Ascending aorta (tissue), 2 donors: Measurements from ENCODE around the gene VPS4B. TPM values are rescaled to one million over a fixed set of nuclear protein-coding genes. Genes with fewer than 3 reads are reported as not detected.

Experiments
- DNase-seq, 2 donors: peaks; one replicate each; pipeline ENCODE4 v3.0.0-alpha.2; 2019; ENCODE audit warnings: low spot score in 2 of 2
- H3K27ac ChIP-seq, 2 donors: fragments of 200-600 bp; sonication (generic); one replicate each; pipeline ENCODE4 v1.5.1; 2016 to 2017; ENCODE audit warnings: mild to moderate bottlenecking in 1 of 2
- H3K27me3 ChIP-seq: fragments of 200-600 bp; sonication (generic); one replicate; pipeline ENCODE4 v1.5.1; 2017
- H3K36me3 ChIP-seq, 2 donors: fragments of 200-600 bp; sonication (generic); one replicate each; pipeline ENCODE4 v1.5.1; 2016
- H3K4me1 ChIP-seq, 2 donors: fragments of 200-600 bp; sonication (generic); one replicate each; pipeline ENCODE4 v1.5.1; 2016 to 2017; ENCODE audit warnings: mild to moderate bottlenecking in 1 of 2
- H3K4me3 ChIP-seq, 2 donors: fragments of 200-600 bp; sonication (generic); one replicate each; pipeline ENCODE4 v1.5.1; 2016 to 2017; ENCODE audit warnings: mild to moderate bottlenecking in 1 of 2
- H3K9me3 ChIP-seq, 2 donors: fragments of 200-600 bp; sonication (generic); one replicate each; pipeline ENCODE4 v1.5.1; 2016
- intact Hi-C: fragments of 100-400 bp; cut with DNase I; formaldehyde crosslinking; loops from one replicate; pipeline ENCODE4 v1.15.1; 2023
- total RNA-seq: library from RNA; depleted of rRNA; stranded (reverse); fragments of >200 nt; gene quantifications from one replicate; pipeline ENCODE4 v1.1.0, GENCODE V29; 2016
- TF ChIP-seq, protein P1 (sequence below), 3 experiments: fragments of 200-600 bp in 2 of 3; fragments of 450-650 bp in 1 of 3; sonication (generic) in 2 of 3; IDR thresholded peaks; one replicate each; pipeline ENCODE4 v1.5.1; 2016 to 2019; ENCODE audit warnings: antibody characterized with exemption in 3 of 3, mild to moderate bottlenecking in 1 of 3, moderate library complexity in 1 of 3

Gene VPS4B
- total RNA-seq, 1 donor from 2014 or later = 16.7 TPM

DNA sequence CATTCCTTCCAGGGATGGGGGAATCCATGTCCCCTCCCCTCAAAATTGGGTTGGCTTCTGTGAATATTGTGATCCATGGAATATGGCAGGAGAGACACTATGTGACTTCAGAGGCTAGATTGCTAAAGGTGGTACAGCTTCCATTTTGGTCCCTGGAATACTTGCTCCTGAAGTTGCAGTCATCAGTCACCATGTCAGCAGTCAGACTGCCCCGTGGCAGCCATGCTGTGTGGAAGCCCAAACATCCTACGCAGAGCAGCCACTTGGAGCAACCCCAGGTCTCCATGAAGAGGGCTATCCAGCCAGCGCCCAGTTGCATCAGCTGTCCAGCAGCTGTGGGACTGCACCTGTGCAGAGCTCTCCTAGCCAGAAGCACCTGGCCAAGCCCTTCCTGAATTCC, 39.4 kb downstream of the VPS4B start:
- H3K27me3 ChIP-seq = no peaks in the 10 kb centered on the region
- TF ChIP-seq, protein P1, sequence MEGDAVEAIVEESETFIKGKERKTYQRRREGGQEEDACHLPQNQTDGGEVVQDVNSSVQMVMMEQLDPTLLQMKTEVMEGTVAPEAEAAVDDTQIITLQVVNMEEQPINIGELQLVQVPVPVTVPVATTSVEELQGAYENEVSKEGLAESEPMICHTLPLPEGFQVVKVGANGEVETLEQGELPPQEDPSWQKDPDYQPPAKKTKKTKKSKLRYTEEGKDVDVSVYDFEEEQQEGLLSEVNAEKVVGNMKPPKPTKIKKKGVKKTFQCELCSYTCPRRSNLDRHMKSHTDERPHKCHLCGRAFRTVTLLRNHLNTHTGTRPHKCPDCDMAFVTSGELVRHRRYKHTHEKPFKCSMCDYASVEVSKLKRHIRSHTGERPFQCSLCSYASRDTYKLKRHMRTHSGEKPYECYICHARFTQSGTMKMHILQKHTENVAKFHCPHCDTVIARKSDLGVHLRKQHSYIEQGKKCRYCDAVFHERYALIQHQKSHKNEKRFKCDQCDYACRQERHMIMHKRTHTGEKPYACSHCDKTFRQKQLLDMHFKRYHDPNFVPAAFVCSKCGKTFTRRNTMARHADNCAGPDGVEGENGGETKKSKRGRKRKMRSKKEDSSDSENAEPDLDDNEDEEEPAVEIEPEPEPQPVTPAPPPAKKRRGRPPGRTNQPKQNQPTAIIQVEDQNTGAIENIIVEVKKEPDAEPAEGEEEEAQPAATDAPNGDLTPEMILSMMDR (IDR thresholded peaks at IDR 0.05) = no peak

DNA sequence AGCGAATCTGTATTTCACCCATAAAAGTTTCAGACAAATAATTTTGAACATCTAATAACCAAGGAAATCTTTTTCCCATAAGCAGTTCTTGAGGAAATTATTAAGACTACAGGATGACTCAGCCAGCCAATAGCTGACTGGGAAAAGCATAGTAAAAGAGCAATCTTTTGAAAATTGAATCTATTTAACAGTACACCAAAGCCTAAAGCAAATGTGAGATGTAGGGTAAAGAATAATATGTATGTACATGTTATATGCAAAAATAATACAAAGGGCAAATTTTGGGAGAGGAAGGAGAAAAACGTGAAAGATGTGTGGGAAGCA, 42.7 kb downstream of the VPS4B start:
- DNase-seq = no peak
- no peaks in the 10 kb centered on the region for H3K4me1 ChIP-seq
- no peaks in the 10 kb centered on the region for H3K27me3 ChIP-seq
- H3K9me3 ChIP-seq = peaks cover 0 to 14% of the 10 kb centered on the region in 2 donors
- H3K27ac ChIP-seq = no peak overlapping the region
- intact Hi-C loops = no loop called here
- H3K36me3 ChIP-seq = peaks cover 0 to 19% of the 10 kb centered on the region in 2 donors
- TF ChIP-seq, protein P1 (IDR thresholded peaks at IDR 0.05) = no peak
- no peak overlapping the region for H3K4me3 ChIP-seq

More for the DNA sequence above, 39.4 kb downstream of the VPS4B start:
- Histone ChIP-seq H3K36me3 (peaks cover 0 to 19% of the 10 kb centered on the region in 2 donors), H3K4me1 (no peaks in the 10 kb centered on the region), H3K4me3 (no peak overlapping the region), H3K27ac (no peak overlapping the region), H3K9me3 (peaks cover 0 to 6% of the 10 kb centered on the region in 2 donors)
- no peak for DNase-seq
- intact Hi-C loops = no loop called here

DNA sequence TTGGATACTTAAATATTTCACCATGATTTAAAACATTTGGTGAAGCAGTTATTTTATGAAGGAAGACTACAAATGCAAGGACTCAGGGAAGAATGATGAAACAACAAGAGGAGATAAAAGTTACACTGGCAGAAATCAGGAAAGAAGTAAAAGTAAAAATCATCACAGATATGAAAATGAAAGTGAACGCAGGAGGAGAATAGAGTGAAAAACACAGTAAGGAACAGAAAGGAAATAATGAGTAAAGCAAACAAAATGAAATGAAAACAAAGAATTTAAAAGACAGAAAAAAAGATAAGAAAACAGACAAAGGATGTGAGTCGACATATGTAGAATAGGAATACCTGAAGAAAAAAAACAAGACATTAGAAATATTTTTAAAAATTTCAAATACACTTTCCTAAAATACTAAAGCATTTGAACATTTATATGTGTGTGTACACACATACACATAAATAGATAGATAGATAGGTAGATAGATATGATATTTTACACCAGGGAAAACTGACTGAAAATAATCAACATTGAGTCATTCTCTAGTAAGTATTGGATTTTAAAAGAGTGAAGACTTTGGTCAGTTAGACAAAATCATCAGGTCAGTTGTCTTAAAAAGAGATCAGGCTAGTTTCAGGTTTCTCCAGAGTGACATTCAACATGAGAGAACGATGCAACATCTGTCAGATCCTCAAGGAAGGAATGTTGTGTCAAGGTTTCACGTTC, 43.2 kb downstream of the VPS4B start:
- no peak overlapping the region for H3K27ac ChIP-seq
- peaks cover 0 to 14% of the 10 kb centered on the region in 2 donors for H3K9me3 ChIP-seq
- peaks cover 0 to 16% of the 10 kb centered on the region in 2 donors for H3K36me3 ChIP-seq
- H3K4me3 ChIP-seq = no peak overlapping the region
- no peaks in the 10 kb centered on the region for H3K27me3 ChIP-seq
- intact Hi-C loops = no loop called here
- no peaks in the 10 kb centered on the region for H3K4me1 ChIP-seq
- TF ChIP-seq, protein P1 (IDR thresholded peaks at IDR 0.05) = no peak
- no peak for DNase-seq

DNA sequence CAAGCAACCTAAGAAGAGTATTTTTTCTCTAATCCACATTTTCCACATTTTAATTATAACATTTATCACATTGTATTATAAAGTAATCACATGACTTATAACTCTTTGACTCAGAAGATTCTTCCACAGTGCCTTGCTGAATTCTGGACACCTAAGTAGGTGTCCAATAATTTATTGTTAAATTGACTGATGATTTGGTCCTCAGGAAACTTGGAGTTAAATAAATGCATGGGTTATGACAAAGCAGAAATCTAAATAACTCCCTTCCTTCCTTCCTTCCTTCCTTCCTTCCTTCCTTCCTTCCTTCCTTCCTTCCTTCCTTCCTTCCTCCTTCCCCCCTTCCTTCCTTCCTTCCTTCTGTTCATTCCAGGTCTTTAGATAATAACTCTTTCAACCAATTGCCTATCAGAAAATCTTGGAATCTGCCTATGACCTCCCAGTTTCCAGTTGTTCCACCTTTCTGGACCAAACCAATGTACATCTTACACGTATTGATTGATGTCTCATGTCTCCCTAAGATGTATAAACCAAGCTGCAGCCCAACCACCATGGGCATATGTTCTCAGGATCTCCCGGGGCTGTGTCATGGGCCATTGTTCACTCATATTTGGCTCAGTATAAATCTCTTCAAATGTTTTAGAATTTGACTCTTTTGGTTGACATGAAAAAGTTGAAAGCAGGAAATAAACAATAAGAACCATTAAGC, 44.8 kb downstream of the VPS4B start:
- TF ChIP-seq, protein P1 (IDR thresholded peaks at IDR 0.05) = no peak
- Histone ChIP-seq H3K36me3 (peaks cover 0 to under 1% of the 10 kb centered on the region in 2 donors), H3K27ac (no peak overlapping the region), H3K9me3 (peaks cover 0 to 8% of the 10 kb centered on the region in 2 donors), H3K4me1 (no peaks in the 10 kb centered on the region), H3K4me3 (no peak overlapping the region), H3K27me3 (no peaks in the 10 kb centered on the region)
- intact Hi-C loops = no loop called here
- DNase-seq = no peak

DNA sequence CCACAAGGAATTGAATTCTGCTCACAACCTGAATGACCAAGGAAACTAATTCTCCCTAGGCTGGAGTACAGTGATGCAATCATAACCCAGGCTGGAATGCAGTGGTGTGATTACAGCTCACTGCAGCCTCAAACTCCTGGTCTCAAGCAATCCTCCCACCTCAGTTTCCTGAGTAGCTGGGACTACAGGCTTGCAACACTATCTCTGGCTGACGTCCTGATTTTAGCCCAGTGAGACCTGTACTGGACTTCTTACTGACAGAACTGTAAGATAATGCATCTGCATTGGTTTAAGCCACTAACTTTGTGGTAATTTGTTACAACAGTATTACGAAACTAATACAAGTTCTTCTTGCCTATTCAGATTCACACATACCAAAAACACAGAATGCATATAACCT, 45.7 kb downstream of the VPS4B start:
- no peak for DNase-seq
- Histone ChIP-seq H3K36me3 (no peaks in the 10 kb centered on the region), H3K4me3 (no peak overlapping the region), H3K27ac (no peak overlapping the region), H3K4me1 (no peaks in the 10 kb centered on the region), H3K9me3 (peaks cover 0 to 8% of the 10 kb centered on the region in 2 donors), H3K27me3 (no peaks in the 10 kb centered on the region)
- TF ChIP-seq, protein P1 (IDR thresholded peaks at IDR 0.05) = no peak
- intact Hi-C loops = no loop called here
